GM23338 (cell line): ENCODE results near the gene PPP1R12A.

ENCODE experiments used
- CREB1 ChIP-seq: fragments of 250-450 bp; sonication (Bioruptor Pico); IDR thresholded peaks from 2 replicates; pipeline ENCODE4 v1.5.0; 2020; ENCODE audit warnings: low read depth, mild to moderate bottlenecking, moderate library complexity
- CTCF ChIP-seq, 2 experiments: fragments of 200-600 bp in 1 of 2; sonication (generic) in 1 of 2; conservative IDR thresholded peaks; 2 replicates each; pipeline versions ENCODE4 v1.5.1 to v1.6.1; 2016 to 2017; ENCODE audit warnings: antibody characterized with exemption in 2 of 2, low read depth in 2 of 2, mild to moderate bottlenecking in 2 of 2, moderate library complexity in 1 of 2
- ETS1 ChIP-seq: IDR thresholded peaks from 2 replicates; pipeline ENCODE4 v1.6.1; 2016; ENCODE audit warnings: antibody characterized with exemption
- EZH2 ChIP-seq: fragments of 200-600 bp; sonication (generic); IDR thresholded peaks from one replicate; pipeline ENCODE4 v1.8.0; 2017; ENCODE audit warnings: antibody characterized with exemption, mild to moderate bottlenecking, low read depth; ENCODE audit not compliant: unreplicated experiment
- EZH2phosphoT487 ChIP-seq: fragments of 200-600 bp; sonication (generic); IDR thresholded peaks from one replicate; pipeline ENCODE4 v1.8.1; 2018; ENCODE audit warnings: antibody characterized with exemption; ENCODE audit not compliant: unreplicated experiment
- JUNB ChIP-seq: IDR thresholded peaks from one replicate; pipeline ENCODE4 v1.6.1; 2016; ENCODE audit warnings: antibody characterized with exemption; ENCODE audit not compliant: unreplicated experiment
- NANOG ChIP-seq: IDR thresholded peaks from 2 replicates; pipeline ENCODE4 v1.6.1; 2016; ENCODE audit warnings: antibody characterized with exemption, borderline replicate concordance
- POLR2AphosphoS5 ChIP-seq: IDR thresholded peaks from 2 replicates; pipeline ENCODE4 v1.6.1; 2016; ENCODE audit warnings: antibody characterized with exemption, low read depth
- REST ChIP-seq: IDR thresholded peaks from one replicate; pipeline ENCODE4 v1.6.1; 2018; ENCODE audit warnings: antibody characterized with exemption; ENCODE audit not compliant: unreplicated experiment
- STAT1 ChIP-seq: IDR thresholded peaks from one replicate; pipeline ENCODE4 v1.6.1; 2016; ENCODE audit warnings: antibody characterized with exemption; ENCODE audit not compliant: unreplicated experiment
- ZNF114 ChIP-seq: fragments of 250-450 bp; sonication (Bioruptor Pico); IDR thresholded peaks from 2 replicates; pipeline ENCODE4 v1.5.0; 2020; ENCODE audit warnings: mild to moderate bottlenecking, moderate library complexity
- TF ChIP-seq, protein P1 (sequence below): fragments of 250-450 bp; sonication (Bioruptor Pico); IDR thresholded peaks from 2 replicates; pipeline ENCODE4 v1.5.0; 2020; ENCODE audit warnings: mild to moderate bottlenecking, moderate library complexity

DNA sequence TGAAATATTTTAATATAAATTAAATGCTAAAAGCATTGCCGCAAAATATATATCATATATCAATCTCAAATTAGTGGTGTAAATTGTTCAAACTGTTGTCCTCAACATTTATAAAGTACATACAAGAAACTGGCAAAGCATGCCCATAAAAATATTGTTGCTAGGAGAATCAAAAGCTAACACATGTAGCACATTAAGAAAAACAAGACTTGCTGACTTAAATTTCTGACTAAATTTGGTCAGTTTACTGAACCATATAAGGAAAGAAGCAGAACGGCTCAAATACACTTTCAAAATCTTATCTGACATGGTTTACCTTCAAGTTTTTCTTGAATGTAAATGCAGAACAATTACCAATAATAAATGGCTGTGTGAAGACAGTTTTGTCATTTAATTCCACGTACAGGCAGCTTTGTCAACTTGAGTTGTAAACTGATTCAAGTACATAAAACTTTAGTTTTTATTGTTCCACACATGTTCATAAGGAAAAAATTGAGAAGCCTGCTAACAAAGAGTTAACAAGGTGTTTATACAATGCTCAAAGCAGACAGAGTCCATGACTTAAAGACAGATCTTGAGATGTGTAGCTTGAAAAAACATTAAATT lies 50.4 kb downstream of the PPP1R12A start:
- TF ChIP-seq CTCF (conservative IDR thresholded peaks at IDR 0.05; ENCODE audit: low read depth in 2 of 2) = no peak
- TF ChIP-seq EZH2phosphoT487 = no peak
- no peak for TF ChIP-seq ETS1
- TF ChIP-seq NANOG = no peak
- no peak for TF ChIP-seq REST
- no peak for TF ChIP-seq EZH2
- TF ChIP-seq POLR2AphosphoS5 = no peak
- no peak for TF ChIP-seq CREB1 (CRISPR knock-in tag)
- TF ChIP-seq JUNB = no peak
- TF ChIP-seq, protein P1, sequence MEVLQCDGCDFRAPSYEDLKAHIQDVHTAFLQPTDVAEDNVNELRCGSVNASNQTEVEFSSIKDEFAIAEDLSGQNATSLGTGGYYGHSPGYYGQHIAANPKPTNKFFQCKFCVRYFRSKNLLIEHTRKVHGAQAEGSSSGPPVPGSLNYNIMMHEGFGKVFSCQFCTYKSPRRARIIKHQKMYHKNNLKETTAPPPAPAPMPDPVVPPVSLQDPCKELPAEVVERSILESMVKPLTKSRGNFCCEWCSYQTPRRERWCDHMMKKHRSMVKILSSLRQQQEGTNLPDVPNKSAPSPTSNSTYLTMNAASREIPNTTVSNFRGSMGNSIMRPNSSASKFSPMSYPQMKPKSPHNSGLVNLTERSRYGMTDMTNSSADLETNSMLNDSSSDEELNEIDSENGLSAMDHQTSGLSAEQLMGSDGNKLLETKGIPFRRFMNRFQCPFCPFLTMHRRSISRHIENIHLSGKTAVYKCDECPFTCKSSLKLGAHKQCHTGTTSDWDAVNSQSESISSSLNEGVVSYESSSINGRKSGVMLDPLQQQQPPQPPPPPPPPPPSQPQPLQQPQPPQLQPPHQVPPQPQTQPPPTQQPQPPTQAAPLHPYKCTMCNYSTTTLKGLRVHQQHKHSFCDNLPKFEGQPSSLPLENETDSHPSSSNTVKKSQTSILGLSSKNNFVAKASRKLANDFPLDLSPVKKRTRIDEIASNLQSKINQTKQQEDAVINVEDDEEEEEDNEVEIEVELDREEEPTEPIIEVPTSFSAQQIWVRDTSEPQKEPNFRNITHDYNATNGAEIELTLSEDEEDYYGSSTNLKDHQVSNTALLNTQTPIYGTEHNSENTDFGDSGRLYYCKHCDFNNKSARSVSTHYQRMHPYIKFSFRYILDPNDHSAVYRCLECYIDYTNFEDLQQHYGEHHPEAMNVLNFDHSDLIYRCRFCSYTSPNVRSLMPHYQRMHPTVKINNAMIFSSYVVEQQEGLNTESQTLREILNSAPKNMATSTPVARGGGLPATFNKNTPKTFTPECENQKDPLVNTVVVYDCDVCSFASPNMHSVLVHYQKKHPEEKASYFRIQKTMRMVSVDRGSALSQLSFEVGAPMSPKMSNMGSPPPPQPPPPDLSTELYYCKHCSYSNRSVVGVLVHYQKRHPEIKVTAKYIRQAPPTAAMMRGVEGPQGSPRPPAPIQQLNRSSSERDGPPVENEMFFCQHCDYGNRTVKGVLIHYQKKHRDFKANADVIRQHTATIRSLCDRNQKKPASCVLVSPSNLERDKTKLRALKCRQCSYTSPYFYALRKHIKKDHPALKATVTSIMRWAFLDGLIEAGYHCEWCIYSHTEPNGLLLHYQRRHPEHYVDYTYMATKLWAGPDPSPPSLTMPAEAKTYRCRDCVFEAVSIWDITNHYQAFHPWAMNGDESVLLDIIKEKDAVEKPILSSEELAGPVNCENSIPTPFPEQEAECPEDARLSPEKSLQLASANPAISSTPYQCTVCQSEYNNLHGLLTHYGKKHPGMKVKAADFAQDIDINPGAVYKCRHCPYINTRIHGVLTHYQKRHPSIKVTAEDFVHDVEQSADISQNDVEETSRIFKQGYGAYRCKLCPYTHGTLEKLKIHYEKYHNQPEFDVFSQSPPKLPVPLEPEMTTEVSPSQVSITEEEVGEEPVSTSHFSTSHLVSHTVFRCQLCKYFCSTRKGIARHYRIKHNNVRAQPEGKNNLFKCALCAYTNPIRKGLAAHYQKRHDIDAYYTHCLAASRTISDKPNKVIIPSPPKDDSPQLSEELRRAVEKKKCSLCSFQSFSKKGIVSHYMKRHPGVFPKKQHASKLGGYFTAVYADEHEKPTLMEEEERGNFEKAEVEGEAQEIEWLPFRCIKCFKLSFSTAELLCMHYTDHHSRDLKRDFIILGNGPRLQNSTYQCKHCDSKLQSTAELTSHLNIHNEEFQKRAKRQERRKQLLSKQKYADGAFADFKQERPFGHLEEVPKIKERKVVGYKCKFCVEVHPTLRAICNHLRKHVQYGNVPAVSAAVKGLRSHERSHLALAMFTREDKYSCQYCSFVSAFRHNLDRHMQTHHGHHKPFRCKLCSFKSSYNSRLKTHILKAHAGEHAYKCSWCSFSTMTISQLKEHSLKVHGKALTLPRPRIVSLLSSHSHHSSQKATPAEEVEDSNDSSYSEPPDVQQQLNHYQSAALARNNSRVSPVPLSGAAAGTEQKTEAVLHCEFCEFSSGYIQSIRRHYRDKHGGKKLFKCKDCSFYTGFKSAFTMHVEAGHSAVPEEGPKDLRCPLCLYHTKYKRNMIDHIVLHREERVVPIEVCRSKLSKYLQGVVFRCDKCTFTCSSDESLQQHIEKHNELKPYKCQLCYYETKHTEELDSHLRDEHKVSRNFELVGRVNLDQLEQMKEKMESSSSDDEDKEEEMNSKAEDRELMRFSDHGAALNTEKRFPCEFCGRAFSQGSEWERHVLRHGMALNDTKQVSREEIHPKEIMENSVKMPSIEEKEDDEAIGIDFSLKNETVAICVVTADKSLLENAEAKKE (CRISPR knock-in tag) = no peak
- TF ChIP-seq STAT1 = no peak
- no peak for TF ChIP-seq ZNF114
